A549 (cell line): ENCODE results near the gene PTPRG. TPM values are rescaled to one million over a fixed set of nuclear protein-coding genes. Genes with fewer than 3 reads are reported as not detected.

Experiments used
- ATAC-seq, 2 experiments: fragments of 200-7000 bp in 1 of 2; fragments of >200 bp in 1 of 2; cut with Nextera tagmentation in 1 of 2; cut with Tn5 transposase in 1 of 2; 3 replicates each; pipeline versions ENCODE4 v1.8.0 to v1.9.1; 2018 to 2020; ENCODE audit warnings: mild to moderate bottlenecking in 1 of 2, moderate library complexity in 1 of 2
- CTCF ChIA-PET: fragments of 300-600 bp; sonication (Branson Sonifier 250); formaldehyde crosslinking; extraction: SDS; loops from one replicate; lab custom pipeline; 2021; ENCODE audit warnings: antibody characterized with exemption, inconsistent platforms; lab: Yijun Ruan, JAX
- POLR2A ChIA-PET: fragments of 350-600 bp; formaldehyde crosslinking; extraction: SDS; loops from one replicate; lab custom pipeline; 2021; ENCODE audit warnings: antibody characterized with exemption, inconsistent platforms; lab: Yijun Ruan, JAX
- DNase-seq, 2 experiments: peaks; one replicate each; pipeline versions ENCODE4 v3.0.0 to v3.0.0-alpha.2; 2011 to 2016; ENCODE audit warnings: low read depth in 1 of 2, low spot score in 1 of 2
- FAIRE-seq: peaks from 2 replicates; lab custom pipeline; 2011; peaks lifted over from hg19 to GRCh38; lab: Jason Lieb, UNC
- H3K27ac ChIP-seq, 2 experiments: fragments of >200 bp; sonication (Bioruptor Twin); formaldehyde crosslinking; 3 replicates each; pipeline ENCODE4 v1.5.1; 2016 to 2017
- H3K4me1 ChIP-seq: fragments of >200 bp; sonication (Bioruptor Twin); formaldehyde crosslinking; 3 replicates; pipeline ENCODE4 v1.6.1; 2016
- H3K4me2 ChIP-seq: fragments of >200 bp; sonication (Bioruptor Twin); formaldehyde crosslinking; 3 replicates; pipeline ENCODE4 v1.6.1; 2016
- H3K4me3 ChIP-seq: fragments of >200 bp; sonication (Bioruptor Twin); formaldehyde crosslinking; 3 replicates; pipeline ENCODE4 v1.5.1; 2016
- H3K9me3 ChIP-seq: fragments of >200 bp; sonication (Bioruptor Twin); formaldehyde crosslinking; 3 replicates; pipeline ENCODE4 v1.6.1; 2016
- BHLHE40 ChIP-seq: IDR thresholded peaks from 2 replicates; pipeline ENCODE4 v1.6.1; 2012; ENCODE audit warnings: low read depth, low read length, inconsistent platforms
- CHD2 ChIP-seq: fragments of 150-350 bp; IDR thresholded peaks from 2 replicates; pipeline ENCODE4 v1.6.1; 2014; ENCODE audit warnings: low read length; ENCODE audit not compliant: partially characterized antibody
- CHD4 ChIP-seq: fragments of 200-600 bp; sonication (generic); IDR thresholded peaks from 2 replicates; pipeline ENCODE4 v1.6.1; 2016; ENCODE audit warnings: antibody characterized with exemption, mild to moderate bottlenecking, borderline replicate concordance
- CTCF ChIP-seq: fragments of >200 bp; sonication (Bioruptor Twin); formaldehyde crosslinking; IDR thresholded peaks from 3 replicates; pipeline ENCODE4 v1.5.1; 2016
- EHMT2 ChIP-seq: fragments of 200-600 bp; sonication (generic); IDR thresholded peaks from 2 replicates; pipeline ENCODE4 v1.6.1; 2016; ENCODE audit warnings: antibody characterized with exemption, low read depth, mild to moderate bottlenecking, moderate library complexity
- ESRRA ChIP-seq: fragments of 150-350 bp; IDR thresholded peaks from 2 replicates; pipeline ENCODE4 v1.6.1; 2014; ENCODE audit warnings: mild to moderate bottlenecking, low read length, borderline replicate concordance
- FOSL2 ChIP-seq, 2 experiments: fragments of 450-650 bp in 1 of 2; fragments of >200 bp in 1 of 2; sonication (Bioruptor Twin) in 1 of 2; formaldehyde crosslinking; IDR thresholded peaks; 2 replicates each; pipeline versions ENCODE4 v1.5.0 to v1.6.1; 2016 to 2020; ENCODE audit warnings: mild to moderate bottlenecking in 1 of 2, moderate library complexity in 1 of 2
- HDAC2 ChIP-seq: fragments of 200-600 bp; sonication (generic); IDR thresholded peaks from 2 replicates; pipeline ENCODE4 v1.6.1; 2016
- HOXB5 ChIP-seq: fragments of 250-450 bp; sonication (Bioruptor Pico); IDR thresholded peaks from 2 replicates; pipeline ENCODE4 v1.5.0; 2020; ENCODE audit warnings: mild to moderate bottlenecking, moderate library complexity
- KDM5A ChIP-seq: fragments of 200-600 bp; sonication (generic); IDR thresholded peaks from 2 replicates; pipeline ENCODE4 v1.6.1; 2016; ENCODE audit warnings: antibody characterized with exemption, mild to moderate bottlenecking
- MAFK ChIP-seq: fragments of 450-650 bp; IDR thresholded peaks from 2 replicates; pipeline ENCODE4 v1.6.1; 2014; ENCODE audit not compliant: partially characterized antibody
- MAZ ChIP-seq: fragments of 150-350 bp; IDR thresholded peaks from 2 replicates; pipeline ENCODE4 v1.6.1; 2014; ENCODE audit warnings: antibody characterized with exemption, low read depth, low read length, borderline replicate concordance
- NR3C1 ChIP-seq: fragments of >200 bp; sonication (Bioruptor Twin); formaldehyde crosslinking; IDR thresholded peaks from 3 replicates; pipeline ENCODE4 v1.6.1; 2017
- PHF8 ChIP-seq: fragments of 200-600 bp; sonication (generic); IDR thresholded peaks from 2 replicates; pipeline ENCODE4 v1.6.1; 2016; ENCODE audit warnings: low read depth, mild to moderate bottlenecking, antibody characterized with exemption, moderate library complexity, borderline replicate concordance
- RAD21 ChIP-seq, 2 experiments: fragments of >200 bp in 1 of 2; sonication (Bioruptor Twin) in 1 of 2; formaldehyde crosslinking in 1 of 2; IDR thresholded peaks in 1 of 2; conservative IDR thresholded peaks in 1 of 2; 2 replicates in 1 of 2; 3 replicates in 1 of 2; pipeline ENCODE4 v1.6.1; 2012 to 2018; ENCODE audit warnings: inconsistent platforms in 1 of 2
- RARB ChIP-seq: fragments of 250-450 bp; sonication (Bioruptor Pico); IDR thresholded peaks from 2 replicates; pipeline ENCODE4 v1.8.0; 2021; ENCODE audit warnings: mild to moderate bottlenecking, moderate library complexity
- RCOR1 ChIP-seq: fragments of 150-350 bp; IDR thresholded peaks from 2 replicates; pipeline ENCODE4 v1.6.1; 2014; ENCODE audit warnings: antibody characterized with exemption, low read length, low read depth
- RNF2 ChIP-seq: fragments of 200-600 bp; sonication (generic); IDR thresholded peaks from 2 replicates; pipeline ENCODE4 v1.6.1; 2016; ENCODE audit warnings: low read depth, mild to moderate bottlenecking, antibody characterized with exemption, moderate library complexity, borderline replicate concordance
- SMC3 ChIP-seq: fragments of >200 bp; sonication (Bioruptor Twin); formaldehyde crosslinking; IDR thresholded peaks from 3 replicates; pipeline ENCODE4 v1.6.1; 2018; ENCODE audit warnings: inconsistent platforms
- USF2 ChIP-seq: fragments of 450-650 bp; IDR thresholded peaks from 2 replicates; pipeline ENCODE4 v1.6.1; 2014; ENCODE audit warnings: antibody characterized with exemption
- ZC3H11A ChIP-seq: fragments of 450-650 bp; IDR thresholded peaks from 2 replicates; pipeline ENCODE4 v1.6.1; 2014; ENCODE audit warnings: antibody characterized with exemption, mild to moderate bottlenecking
- ZFP36 ChIP-seq: fragments of 450-650 bp; IDR thresholded peaks from 2 replicates; pipeline ENCODE4 v1.6.1; 2014; ENCODE audit warnings: borderline replicate concordance; ENCODE audit not compliant: partially characterized antibody
- ZSCAN20 ChIP-seq: fragments of 250-450 bp; sonication (Bioruptor Pico); IDR thresholded peaks from 2 replicates; pipeline ENCODE4 v1.8.0; 2022; ENCODE audit warnings: mild to moderate bottlenecking, moderate library complexity
- WGBS: methylation state at CpG from one replicate; pipeline ENCODE4 v1.1.6; 2017; ENCODE audit errors: missing lambda C conversion rate; 5-methylcytosine and 5-hydroxymethylcytosine counted together
- polyA plus RNA-seq, 4 experiments: library from polyadenylated mRNA; depleted of rRNA in 3 of 4; stranded (reverse); fragments of >200 nt; fragmentation: RNase III in 1 of 4; extraction: RNeasy Plus Mini Kit Qiagen cat#74134 plus additional on column Dnase treatment in 1 of 4; gene quantifications; 2 replicates in 3 of 4; 3 replicates in 1 of 4; pipeline ENCODE4 v1.2.3, GENCODE V29; 2011 to 2017
- TF ChIP-seq, protein P1 (sequence below): fragments of >200 bp; sonication (Bioruptor Twin); formaldehyde crosslinking; IDR thresholded peaks from 2 replicates; pipeline ENCODE4 v1.6.1; 2016
- TF ChIP-seq, protein P2 (sequence below): fragments of 200-600 bp; sonication (generic); IDR thresholded peaks from 2 replicates; pipeline ENCODE4 v1.6.1; 2016; ENCODE audit warnings: antibody characterized with exemption, mild to moderate bottlenecking, moderate library complexity
- TF ChIP-seq, protein P3 (sequence below): IDR thresholded peaks from 2 replicates; pipeline ENCODE4 v1.6.1; 2012

Gene PTPRG
- polyA plus RNA-seq, 2 of the 4 experiments (the other 2 are of a cell fraction), result 4.5 to 4.8 TPM

DNA sequence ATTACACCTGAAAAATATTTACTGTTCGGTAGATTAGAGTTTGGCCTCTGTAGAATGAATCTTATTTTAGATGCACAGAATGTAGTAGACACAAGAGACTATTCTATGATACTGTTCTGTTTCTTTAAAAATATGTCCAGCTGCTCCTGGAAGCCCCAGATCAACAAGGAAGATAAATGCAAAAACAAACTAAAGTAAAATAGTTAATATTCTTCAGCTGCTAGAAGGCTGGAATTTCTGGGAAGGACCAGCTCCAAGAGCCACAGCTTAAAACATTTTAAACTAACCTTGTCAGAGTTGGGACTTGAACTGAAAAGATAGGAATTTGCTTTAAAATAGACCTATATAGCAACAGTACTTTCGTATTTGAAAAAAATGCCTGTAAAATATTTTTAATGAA lies 277.9 kb downstream of the PTPRG start (continued):
- TF ChIP-seq FOSL2 (IDR thresholded peaks at IDR 0.05) (no peak), FOSL2 (CRISPR knock-in tag; IDR thresholded peaks at IDR 0.05) (no peak)
- TF ChIP-seq, protein P1, sequence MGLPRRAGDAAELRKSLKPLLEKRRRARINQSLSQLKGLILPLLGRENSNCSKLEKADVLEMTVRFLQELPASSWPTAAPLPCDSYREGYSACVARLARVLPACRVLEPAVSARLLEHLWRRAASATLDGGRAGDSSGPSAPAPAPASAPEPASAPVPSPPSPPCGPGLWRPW, result no peak

GRCh38 chr3:61841111-61841845 lies 279.9 kb downstream of the PTPRG start:
- ChIA-PET CTCF (interaction anchor here (1.1 kb wide), 1 partner anchor 11 kb away, joined by 3 read pairs; no protein-coding TSS in a partner anchor), POLR2A (no interaction called here)
- ATAC-seq, result no peak
- no peak for FAIRE-seq
- Histone ChIP-seq H3K27ac (no peak overlapping the region), H3K4me3 (no peak overlapping the region), H3K9me3 (no peaks in the 10 kb centered on the region), H3K4me2 (no peak overlapping the region), H3K4me1 (no peaks in the 10 kb centered on the region)
- WGBS, result 54% methylated on average over 10 of the region's 10 CpGs
- no peak for DNase-seq
- TF ChIP-seq RCOR1 (no peak), SMC3 (no peak), EHMT2 (no peak), RAD21 (conservative IDR thresholded peaks at IDR 0.05 in 1 of 2, IDR thresholded peaks at IDR 0.05 in 1 of 2) (no peak), CHD4 (no peak), KDM5A (no peak)

DNA sequence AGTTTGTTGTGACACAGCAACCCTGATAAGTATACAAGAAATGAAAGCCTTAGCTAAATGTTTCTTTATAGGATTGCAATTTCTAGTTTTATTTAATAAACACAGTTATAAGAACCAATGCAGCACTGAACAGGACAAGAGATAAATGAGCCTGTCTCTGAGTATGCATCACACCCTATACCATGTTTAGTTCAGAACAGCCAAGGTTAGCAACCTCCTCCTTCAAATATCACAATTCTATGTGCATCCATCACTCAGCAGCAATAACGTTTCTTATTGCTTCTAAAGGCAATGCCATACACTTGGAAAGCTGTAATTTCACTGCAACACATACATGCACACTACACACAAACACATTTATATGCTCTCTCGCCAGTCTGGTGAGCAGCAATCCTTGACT lies 280.6 kb downstream of the PTPRG start:
- CTCF ChIA-PET, result interaction anchor here (1.1 kb wide), 1 partner anchor 10 kb away, joined by 3 read pairs; no protein-coding TSS in a partner anchor
- no peak for FAIRE-seq

More for the DNA sequence above, 280.6 kb downstream of the PTPRG start:
- POLR2A ChIA-PET, result no interaction called here
- TF ChIP-seq CTCF (no peak), RARB (CRISPR knock-in tag) (no peak), CHD2 (no peak), RNF2 (no peak), CHD4 (no peak), ZSCAN20 (CRISPR knock-in tag) (no peak), PHF8 (no peak), MAZ (no peak), NR3C1 (no peak), HDAC2 (no peak), ZFP36 (no peak), USF2 (no peak), ESRRA (no peak), ZC3H11A (no peak), MAFK (no peak), HOXB5 (no peak), BHLHE40 (no peak)
- TF ChIP-seq, protein P2, sequence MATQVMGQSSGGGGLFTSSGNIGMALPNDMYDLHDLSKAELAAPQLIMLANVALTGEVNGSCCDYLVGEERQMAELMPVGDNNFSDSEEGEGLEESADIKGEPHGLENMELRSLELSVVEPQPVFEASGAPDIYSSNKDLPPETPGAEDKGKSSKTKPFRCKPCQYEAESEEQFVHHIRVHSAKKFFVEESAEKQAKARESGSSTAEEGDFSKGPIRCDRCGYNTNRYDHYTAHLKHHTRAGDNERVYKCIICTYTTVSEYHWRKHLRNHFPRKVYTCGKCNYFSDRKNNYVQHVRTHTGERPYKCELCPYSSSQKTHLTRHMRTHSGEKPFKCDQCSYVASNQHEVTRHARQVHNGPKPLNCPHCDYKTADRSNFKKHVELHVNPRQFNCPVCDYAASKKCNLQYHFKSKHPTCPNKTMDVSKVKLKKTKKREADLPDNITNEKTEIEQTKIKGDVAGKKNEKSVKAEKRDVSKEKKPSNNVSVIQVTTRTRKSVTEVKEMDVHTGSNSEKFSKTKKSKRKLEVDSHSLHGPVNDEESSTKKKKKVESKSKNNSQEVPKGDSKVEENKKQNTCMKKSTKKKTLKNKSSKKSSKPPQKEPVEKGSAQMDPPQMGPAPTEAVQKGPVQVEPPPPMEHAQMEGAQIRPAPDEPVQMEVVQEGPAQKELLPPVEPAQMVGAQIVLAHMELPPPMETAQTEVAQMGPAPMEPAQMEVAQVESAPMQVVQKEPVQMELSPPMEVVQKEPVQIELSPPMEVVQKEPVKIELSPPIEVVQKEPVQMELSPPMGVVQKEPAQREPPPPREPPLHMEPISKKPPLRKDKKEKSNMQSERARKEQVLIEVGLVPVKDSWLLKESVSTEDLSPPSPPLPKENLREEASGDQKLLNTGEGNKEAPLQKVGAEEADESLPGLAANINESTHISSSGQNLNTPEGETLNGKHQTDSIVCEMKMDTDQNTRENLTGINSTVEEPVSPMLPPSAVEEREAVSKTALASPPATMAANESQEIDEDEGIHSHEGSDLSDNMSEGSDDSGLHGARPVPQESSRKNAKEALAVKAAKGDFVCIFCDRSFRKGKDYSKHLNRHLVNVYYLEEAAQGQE, result no peak
- TF ChIP-seq, protein P3, sequence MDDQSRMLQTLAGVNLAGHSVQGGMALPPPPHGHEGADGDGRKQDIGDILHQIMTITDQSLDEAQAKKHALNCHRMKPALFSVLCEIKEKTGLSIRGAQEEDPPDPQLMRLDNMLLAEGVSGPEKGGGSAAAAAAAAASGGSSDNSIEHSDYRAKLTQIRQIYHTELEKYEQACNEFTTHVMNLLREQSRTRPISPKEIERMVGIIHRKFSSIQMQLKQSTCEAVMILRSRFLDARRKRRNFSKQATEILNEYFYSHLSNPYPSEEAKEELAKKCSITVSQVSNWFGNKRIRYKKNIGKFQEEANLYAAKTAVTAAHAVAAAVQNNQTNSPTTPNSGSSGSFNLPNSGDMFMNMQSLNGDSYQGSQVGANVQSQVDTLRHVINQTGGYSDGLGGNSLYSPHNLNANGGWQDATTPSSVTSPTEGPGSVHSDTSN, result no peak
- TF ChIP-seq, all 56 proteins: peak for 0
- no peak overlapping the region for H3K4me3 ChIP-seq
- H3K4me1 ChIP-seq, result no peaks in the 10 kb centered on the region
- H3K4me2 ChIP-seq, result no peak overlapping the region
- DNase-seq, result no peak
- H3K27ac ChIP-seq, result no peak overlapping the region
- no peaks in the 10 kb centered on the region for H3K9me3 ChIP-seq
- ATAC-seq, result no peak
- 23% methylated on average over 2 of the region's 2 CpGs for WGBS
